H9 (cell line): ENCODE data around the gene CASQ1. TPM values are rescaled to one million over a fixed set of nuclear protein-coding genes. Genes with fewer than 3 reads are reported as not detected.

Experiments
- DNase-seq: peaks from one replicate; pipeline ENCODE4 v3.0.0-alpha.2; 2017
- H2AFZ ChIP-seq: one replicate; pipeline ENCODE4 v1.6.1; 2013; ENCODE audit warnings: mild to moderate bottlenecking, low read length, control low read depth, moderate library complexity
- H2AK5ac ChIP-seq: 2 replicates; pipeline ENCODE4 v1.6.1; 2013; ENCODE audit warnings: low read length, control low read depth, mixed read lengths; ENCODE audit not compliant: insufficient read length
- H2BK120ac ChIP-seq: one replicate; pipeline ENCODE4 v1.6.1; 2013; ENCODE audit warnings: low read depth, mild to moderate bottlenecking, low read length, control low read depth, inconsistent platforms; ENCODE audit not compliant: poor library complexity, severe bottlenecking
- H2BK12ac ChIP-seq: 2 replicates; pipeline ENCODE4 v1.6.1; 2013; ENCODE audit warnings: low read length, control low read depth, mixed read lengths, low read depth; ENCODE audit not compliant: insufficient read length
- H2BK15ac ChIP-seq: 2 replicates; pipeline ENCODE4 v1.6.1; 2013; ENCODE audit warnings: low read depth, low read length, control low read depth
- H2BK20ac ChIP-seq: one replicate; pipeline ENCODE4 v1.6.1; 2013; ENCODE audit warnings: low read depth, mild to moderate bottlenecking, low read length, control low read depth, inconsistent platforms; ENCODE audit not compliant: poor library complexity, severe bottlenecking
- H2BK5ac ChIP-seq: 2 replicates; pipeline ENCODE4 v1.6.1; 2013; ENCODE audit warnings: low read length, control low read depth, mixed read lengths; ENCODE audit not compliant: insufficient read length
- H3K14ac ChIP-seq: 2 replicates; pipeline ENCODE4 v1.6.1; 2013; ENCODE audit warnings: low read length, control low read depth; ENCODE audit not compliant: insufficient read depth
- H3K18ac ChIP-seq: 2 replicates; pipeline ENCODE4 v1.6.1; 2013; ENCODE audit warnings: low read depth, mild to moderate bottlenecking, mixed read lengths, low read length, control low read depth; ENCODE audit not compliant: insufficient read length
- H3K23ac ChIP-seq: 2 replicates; pipeline ENCODE4 v1.6.1; 2013; ENCODE audit warnings: low read length, control low read depth, mixed read lengths, low read depth; ENCODE audit not compliant: insufficient read length
- H3K23me2 ChIP-seq: 2 replicates; pipeline ENCODE4 v1.6.1; 2013; ENCODE audit warnings: low read depth, mild to moderate bottlenecking, mixed read lengths, low read length, control low read depth; ENCODE audit not compliant: insufficient read length, poor library complexity, severe bottlenecking
- H3K27ac ChIP-seq: 2 replicates; pipeline ENCODE4 v1.5.1; 2013; ENCODE audit warnings: low read length, control low read depth, mixed read lengths, low read depth; ENCODE audit not compliant: insufficient read length
- H3K27me3 ChIP-seq: 2 replicates; pipeline ENCODE4 v1.6.1; 2013; ENCODE audit warnings: low read length, control low read depth, inconsistent platforms; ENCODE audit not compliant: insufficient read depth
- H3K4ac ChIP-seq: 2 replicates; pipeline ENCODE4 v1.6.1; 2013; ENCODE audit warnings: low read depth, mild to moderate bottlenecking, control low read depth, inconsistent platforms, low read length, moderate library complexity
- H3K4me1 ChIP-seq: 2 replicates; pipeline ENCODE4 v1.6.1; 2013; ENCODE audit warnings: low read length, control low read depth, inconsistent platforms; ENCODE audit not compliant: insufficient read depth
- H3K4me2 ChIP-seq: 2 replicates; pipeline ENCODE4 v1.6.1; 2013; ENCODE audit warnings: low read length, control low read depth, mixed read lengths; ENCODE audit not compliant: insufficient read length, insufficient read depth
- H3K56ac ChIP-seq: 2 replicates; pipeline ENCODE4 v1.6.1; 2013; ENCODE audit warnings: low read depth, mild to moderate bottlenecking, mixed read lengths, low read length, control low read depth; ENCODE audit not compliant: insufficient read length
- H3K79me1 ChIP-seq: 2 replicates; pipeline ENCODE4 v1.6.1; 2013; ENCODE audit warnings: low read depth, mild to moderate bottlenecking, moderate library complexity, low read length, control low read depth, inconsistent platforms; ENCODE audit not compliant: insufficient read depth, poor library complexity, severe bottlenecking
- H3K79me2 ChIP-seq: 2 replicates; pipeline ENCODE4 v1.6.1; 2013; ENCODE audit warnings: low read length, control low read depth, inconsistent platforms; ENCODE audit not compliant: insufficient read depth
- H3K9ac ChIP-seq: 2 replicates; pipeline ENCODE4 v1.6.1; 2013; ENCODE audit warnings: low read length, control low read depth, mixed read lengths; ENCODE audit not compliant: insufficient read length; ENCODE audit errors: extremely low read depth
- H3K9me3 ChIP-seq: one replicate; pipeline ENCODE4 v1.6.1; 2013; ENCODE audit warnings: low read depth, low read length, inconsistent platforms; ENCODE audit not compliant: control insufficient read depth
- H3T11ph ChIP-seq: one replicate; pipeline ENCODE4 v1.6.1; 2013; ENCODE audit warnings: mild to moderate bottlenecking, low read length, control low read depth, inconsistent platforms
- H4K20me1 ChIP-seq: one replicate; pipeline ENCODE4 v1.6.1; 2013; ENCODE audit not compliant: control insufficient read depth, insufficient read length, insufficient read depth
- H4K5ac ChIP-seq: 2 replicates; pipeline ENCODE4 v1.6.1; 2013; ENCODE audit warnings: low read depth, mild to moderate bottlenecking, mixed read lengths, low read length, control low read depth; ENCODE audit not compliant: insufficient read length
- H4K8ac ChIP-seq: replicated peaks from 2 replicates; pipeline ENCODE4 v1.6.1; 2013; ENCODE audit warnings: low read length, control low read depth, mixed read lengths, low read depth; ENCODE audit not compliant: insufficient read length
- H4K91ac ChIP-seq: 2 replicates; pipeline ENCODE4 v1.6.1; 2013; ENCODE audit warnings: low read depth, mild to moderate bottlenecking, moderate library complexity, mixed read lengths, low read length, control low read depth; ENCODE audit not compliant: insufficient read length
- H3K27ac Mint-ChIP-seq, 3 experiments: 2 replicates in 2 of 3; 3 replicates in 1 of 3; pipeline ENCODE4 v1.8.0; 2020 to 2021; ENCODE audit warnings: mixed read lengths in 3 of 3, mild to moderate bottlenecking in 1 of 3, moderate library complexity in 1 of 3
- H3K27me3 Mint-ChIP-seq: 2 replicates; pipeline ENCODE4 v1.8.0; 2021; ENCODE audit warnings: low read depth, mild to moderate bottlenecking, moderate library complexity, mixed read lengths
- H3K36me3 Mint-ChIP-seq, 3 experiments: 2 replicates in 2 of 3; 3 replicates in 1 of 3; pipeline ENCODE4 v1.8.0; 2020 to 2021; ENCODE audit warnings: low read depth in 3 of 3, mixed read lengths in 3 of 3; ENCODE audit not compliant: insufficient read depth in 1 of 3
- H3K4me1 Mint-ChIP-seq, 2 experiments: 2 replicates each; pipeline ENCODE4 v1.8.0; 2020; ENCODE audit warnings: mixed read lengths in 2 of 2
- H3K4me3 Mint-ChIP-seq, 2 experiments: 2 replicates in 1 of 2; 3 replicates in 1 of 2; pipeline ENCODE4 v1.8.0; 2020 to 2021; ENCODE audit warnings: mild to moderate bottlenecking in 2 of 2, mixed read lengths in 2 of 2, moderate library complexity in 1 of 2
- H3K9me3 Mint-ChIP-seq, 2 experiments: 2 replicates in 1 of 2; 3 replicates in 1 of 2; pipeline ENCODE4 v1.8.0; 2020; ENCODE audit warnings: mild to moderate bottlenecking in 2 of 2, mixed read lengths in 2 of 2, moderate library complexity in 1 of 2
- CTCF ChIP-seq: fragments of 200-600 bp; sonication (generic); conservative IDR thresholded peaks from 3 replicates; pipeline ENCODE4 v1.8.0; 2021; ENCODE audit warnings: antibody characterized with exemption, mild to moderate bottlenecking
- WGBS: extraction: QIAGEN DNeasy Blood & Tissue Kit; methylation state at CpG from one replicate; pipeline ENCODE4 v1.1.7; 2013; ENCODE audit warnings: missing lambda C conversion rate, low lambda C conversion rate, mixed read lengths; ENCODE audit not compliant: insufficient read length; ENCODE audit errors: extremely low coverage; 5-methylcytosine and 5-hydroxymethylcytosine counted together
- total RNA-seq: library from RNA; stranded (reverse); gene quantifications from 2 replicates; pipeline ENCODE4 v1.2.1, GENCODE V29; 2021

CASQ1 gene
- total RNA-seq, 1 experiment from 2014 or later = 0.55 TPM

DNA sequence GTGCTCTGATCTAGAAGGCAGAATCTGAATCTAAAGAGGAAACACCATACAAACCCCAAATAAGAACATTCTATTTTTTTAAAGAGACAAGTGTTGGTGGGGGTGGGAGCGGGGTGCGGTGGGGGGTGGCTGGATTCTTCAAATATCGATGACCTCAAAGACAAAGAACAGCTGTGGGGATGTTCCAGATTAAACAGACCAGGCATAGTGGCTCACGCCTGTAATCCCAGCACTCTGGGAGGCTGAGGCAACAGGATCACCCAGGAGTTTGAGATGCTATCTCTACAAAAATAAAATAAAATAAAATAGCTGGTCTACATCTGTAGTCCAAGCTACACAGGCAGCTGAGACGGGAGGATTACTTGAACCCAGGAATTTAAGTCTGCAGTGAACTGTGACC lies 34.0 kb upstream of the CASQ1 start:
- Histone ChIP-seq H4K91ac (no peak overlapping the region), H2AFZ (no peak overlapping the region), H4K5ac (no peak overlapping the region), H2BK15ac (no peak overlapping the region), H2BK5ac (no peak overlapping the region), H3K18ac (no peak overlapping the region), H3K23ac (no peak overlapping the region), H3T11ph (no peak overlapping the region), H3K27me3 (no peaks in the 10 kb centered on the region), H3K79me2 (no peaks in the 10 kb centered on the region), H3K9ac (no peak overlapping the region), H3K56ac (no peak overlapping the region), H3K79me1 (no peaks in the 10 kb centered on the region), H3K4ac (no peak overlapping the region), H3K4me2 (no peak overlapping the region), H3K27ac (no peak overlapping the region), H4K20me1 (no peaks in the 10 kb centered on the region), H3K4me1 (no peaks in the 10 kb centered on the region), H3K23me2 (no peaks in the 10 kb centered on the region), H2BK20ac (no peak overlapping the region), H2BK120ac (no peak overlapping the region), H4K8ac (no peak overlapping the region), H3K9me3 (no peaks in the 10 kb centered on the region), H2BK12ac (no peak overlapping the region), H2AK5ac (no peak overlapping the region), H3K14ac (no peak overlapping the region)
- Mint-ChIP-seq H3K4me1 (no peaks in the 10 kb centered on the region), H3K9me3 (no peaks in the 10 kb centered on the region), H3K27ac (peak overlapping the region in 1 of 3 experiments; percentile 32; a peak in 1 of 7 replicates), H3K27me3 (peaks cover 6% of the 10 kb centered on the region), H3K4me3 (no peak overlapping the region), H3K36me3 (no peaks in the 10 kb centered on the region)
- no peak for TF ChIP-seq CTCF
- no CpG with 5 or more reads among the region's 5 CpGs for WGBS
- DNase-seq = no peak
